ENCODE measurements around the gene HAPSTR1.

HAPSTR1 gene

GRCh38 chr16:9058211-9058610 lies 33.2 kb upstream of the HAPSTR1 start:
- TF ChIP-seq CTCF (IDR thresholded peaks at IDR 0.05; ENCODE audit: extremely low read depth, missing control alignments): no peak
- no peak for DNase-seq (ENCODE audit: low spot score)

DNA sequence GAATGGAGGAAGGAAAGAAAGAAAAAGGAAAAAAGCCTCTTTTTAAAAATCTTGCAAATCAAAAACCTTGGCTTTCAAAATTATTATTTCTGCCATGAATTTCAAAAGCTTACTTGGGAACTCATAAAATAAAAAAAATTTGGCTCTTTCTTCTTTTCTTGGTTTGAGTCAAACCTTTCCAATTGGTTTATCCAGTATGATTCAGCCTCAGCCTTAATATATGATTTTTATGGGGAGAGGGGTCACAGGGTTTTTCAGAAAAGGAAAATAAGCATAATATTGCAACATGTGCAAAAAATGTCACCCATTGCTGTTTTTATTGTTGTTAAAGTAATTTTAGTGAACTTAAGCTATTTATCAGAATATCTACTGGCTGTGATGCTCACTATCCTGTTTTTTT lies 31.2 kb upstream of the HAPSTR1 start:
- no peak for TF ChIP-seq CTCF (IDR thresholded peaks at IDR 0.05; ENCODE audit: extremely low read depth, missing control alignments)
- DNase-seq (ENCODE audit: low spot score): no peak

DNA sequence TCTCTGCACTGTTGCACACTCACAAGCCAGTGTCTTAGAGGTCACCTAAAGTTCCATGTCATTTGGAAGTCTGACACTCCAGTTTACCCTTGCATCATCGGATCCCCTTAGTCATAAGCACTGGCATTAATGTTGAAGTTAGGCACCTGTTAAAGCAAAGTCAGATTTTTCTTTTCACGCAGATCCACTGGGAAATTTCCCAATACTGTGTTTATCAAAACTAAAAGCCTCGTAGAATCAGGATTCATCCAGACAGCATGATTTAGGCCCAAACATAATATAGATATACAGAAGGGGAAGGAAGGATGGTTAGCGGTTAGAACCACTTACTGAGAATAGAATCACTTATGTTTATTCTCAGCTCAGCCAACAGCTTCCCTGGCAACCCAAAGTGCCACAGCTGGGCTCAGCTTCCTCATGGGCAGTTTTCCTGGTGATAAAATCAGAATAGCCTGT lies 30.1 kb upstream of the HAPSTR1 start:
- DNase-seq (ENCODE audit: low spot score): no peak
- no peak for TF ChIP-seq CTCF (IDR thresholded peaks at IDR 0.05; ENCODE audit: extremely low read depth, missing control alignments)

GRCh38 chr16:9062301-9062700 lies 29.1 kb upstream of the HAPSTR1 start:
- no peak for TF ChIP-seq CTCF (IDR thresholded peaks at IDR 0.05; ENCODE audit: extremely low read depth, missing control alignments)
- no peak for DNase-seq (ENCODE audit: low spot score)

DNA sequence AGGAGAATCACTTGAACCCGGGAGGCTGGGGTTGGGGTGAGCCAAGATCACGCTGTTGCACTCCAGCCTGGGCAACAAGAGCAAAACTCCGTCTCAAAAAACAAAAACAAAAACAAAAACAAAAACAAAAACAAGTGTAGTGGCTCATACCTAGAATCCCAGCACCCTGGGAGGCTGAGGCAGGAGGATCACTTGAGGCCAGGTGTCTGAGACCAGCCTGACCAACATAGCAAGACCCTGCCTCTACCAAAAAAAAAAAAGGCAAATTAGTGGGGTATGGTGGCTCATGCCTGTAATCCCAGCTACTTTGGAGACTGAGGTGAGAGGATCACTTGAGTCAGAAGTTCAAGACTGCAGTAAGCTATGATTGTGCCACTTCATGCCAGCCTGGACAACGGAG lies 26.4 kb upstream of the HAPSTR1 start:
- TF ChIP-seq CTCF (IDR thresholded peaks at IDR 0.05; ENCODE audit: extremely low read depth, missing control alignments): no peak
- DNase-seq (ENCODE audit: low spot score): no peak

GRCh38 chr16:9068886-9069285 lies 22.6 kb upstream of the HAPSTR1 start:
- no peak for TF ChIP-seq CTCF (IDR thresholded peaks at IDR 0.05; ENCODE audit: extremely low read depth, missing control alignments)
- no peak for DNase-seq (ENCODE audit: low spot score)

- TF ChIP-seq CTCF (IDR thresholded peaks at IDR 0.05; ENCODE audit: extremely low read depth, missing control alignments): no peak
- DNase-seq (ENCODE audit: low spot score): no peak
These were observed 21.2 kb upstream of the HAPSTR1 start for GRCh38 chr16:9070254-9070653.
